ENCODE data around the gene CDYL2. TPM values are rescaled to one million over a fixed set of nuclear protein-coding genes. Genes with fewer than 3 reads are reported as not detected.

Gene CDYL2
- total RNA-seq, 3 donors from 2014 or later: 6.3 to 8.9 (median 7.5) TPM

- intact Hi-C loops (cut with DNase I, micrococcal nuclease): no loop called here
- Histone ChIP-seq H3K36me3 (ENCODE audit: low read depth) (no peaks in the 10 kb centered on the region), H3K4me3 (no peak overlapping the region), H3K9me3 (peaks cover 5% of the 10 kb centered on the region), H3K4me1 (ENCODE audit: low read depth) (no peaks in the 10 kb centered on the region)
- TF ChIP-seq CTCF (IDR thresholded peaks at IDR 0.05): no peak
- DNase-seq (peak in 1 of 3 donors; percentile 9), ATAC-seq (peak; percentile 12)
Observed at GRCh38 chr16:80718480-80719220, 85.7 kb downstream of the CDYL2 start.

GRCh38 chr16:80717611-80718010, 86.8 kb downstream of the CDYL2 start:
- ATAC-seq (no peak), DNase-seq (no peak)
- H3K4me1 ChIP-seq (ENCODE audit: low read depth): no peaks in the 10 kb centered on the region
- no peaks in the 10 kb centered on the region for H3K36me3 ChIP-seq (ENCODE audit: low read depth)
- intact Hi-C loops (cut with DNase I, micrococcal nuclease): no loop called here
- H3K4me3 ChIP-seq: no peak overlapping the region
- TF ChIP-seq CTCF (IDR thresholded peaks at IDR 0.05): no peak
- peaks cover 2% of the 10 kb centered on the region for H3K9me3 ChIP-seq

GRCh38 chr16:80716564-80717139, 87.7 kb downstream of the CDYL2 start:
- Histone ChIP-seq H3K9me3 (no peaks in the 10 kb centered on the region), H3K4me3 (no peak overlapping the region), H3K36me3 (ENCODE audit: low read depth) (no peaks in the 10 kb centered on the region), H3K4me1 (ENCODE audit: low read depth) (no peaks in the 10 kb centered on the region)
- ATAC-seq (no peak), DNase-seq (no peak)
- intact Hi-C loops (cut with DNase I, micrococcal nuclease): no loop called here
- no peak for TF ChIP-seq CTCF (IDR thresholded peaks at IDR 0.05)

GRCh38 chr16:80711406-80711805, 93.0 kb downstream of the CDYL2 start:
- no peak for TF ChIP-seq CTCF (IDR thresholded peaks at IDR 0.05)
- no peak overlapping the region for H3K4me3 ChIP-seq
- no peaks in the 10 kb centered on the region for H3K36me3 ChIP-seq (ENCODE audit: low read depth)
- ATAC-seq (no peak), DNase-seq (no peak)
- intact Hi-C loops (cut with DNase I, micrococcal nuclease): no loop called here
- no peaks in the 10 kb centered on the region for H3K4me1 ChIP-seq (ENCODE audit: low read depth)
- H3K9me3 ChIP-seq: no peaks in the 10 kb centered on the region

GRCh38 chr16:80710918-80711317, 93.5 kb downstream of the CDYL2 start:
- intact Hi-C loops (cut with DNase I, micrococcal nuclease): no loop called here
- TF ChIP-seq CTCF (IDR thresholded peaks at IDR 0.05): no peak
- DNase-seq (no peak), ATAC-seq (no peak)
- Histone ChIP-seq H3K36me3 (ENCODE audit: low read depth) (no peaks in the 10 kb centered on the region), H3K4me1 (ENCODE audit: low read depth) (no peaks in the 10 kb centered on the region), H3K9me3 (no peaks in the 10 kb centered on the region), H3K4me3 (no peak overlapping the region)
